ENCODE data around the gene CCDC149. TPM values are rescaled to one million over a fixed set of nuclear protein-coding genes. Genes with fewer than 3 reads are reported as not detected.

CCDC149 gene
- total RNA-seq, 1 donor, result 12.3 TPM

GRCh38 chr4:24768604-24769003, 144.2 kb downstream of the CCDC149 start:
- H3K4me3 ChIP-seq (ENCODE audit: insufficient read depth, low read length), result no peak overlapping the region
- no peak for TF ChIP-seq CTCF (IDR thresholded peaks at IDR 0.05; ENCODE audit: extremely low read depth, low read depth, low read length)
- peaks cover 26% of the 10 kb centered on the region for H3K4me1 ChIP-seq (ENCODE audit: insufficient read depth, low read length)
- no peak overlapping the region for H2AFZ ChIP-seq (ENCODE audit: low read length)
- H3K79me2 ChIP-seq (ENCODE audit: insufficient read depth, low read length), result no peaks in the 10 kb centered on the region
- H4K20me1 ChIP-seq (ENCODE audit: insufficient read depth, low read length), result no peaks in the 10 kb centered on the region
- no peak overlapping the region for H3K27ac ChIP-seq (ENCODE audit: low read depth, low read length)
- no peaks in the 10 kb centered on the region for H3K27me3 ChIP-seq (ENCODE audit: insufficient read depth, low read length)
- H3K36me3 ChIP-seq (ENCODE audit: insufficient read depth, low read length), result no peaks in the 10 kb centered on the region
- DNase-seq (ENCODE audit: insufficient read length, low spot score, missing footprints), result no peak
- no peaks in the 10 kb centered on the region for H3K9me3 ChIP-seq (ENCODE audit: low read depth, low read length)
- no peak overlapping the region for H3K4me2 ChIP-seq (ENCODE audit: insufficient read depth, low read length)

- Histone ChIP-seq H3K27ac (ENCODE audit: low read depth, low read length) (no peak overlapping the region), H4K20me1 (ENCODE audit: insufficient read depth, low read length) (no peaks in the 10 kb centered on the region), H3K79me2 (ENCODE audit: insufficient read depth, low read length) (no peaks in the 10 kb centered on the region), H3K36me3 (ENCODE audit: insufficient read depth, low read length) (no peaks in the 10 kb centered on the region), H3K4me1 (ENCODE audit: insufficient read depth, low read length) (peaks cover 31% of the 10 kb centered on the region), H3K4me3 (ENCODE audit: insufficient read depth, low read length) (no peak overlapping the region), H3K9me3 (ENCODE audit: low read depth, low read length) (no peaks in the 10 kb centered on the region), H2AFZ (ENCODE audit: low read length) (no peak overlapping the region), H3K27me3 (ENCODE audit: insufficient read depth, low read length) (no peaks in the 10 kb centered on the region), H3K4me2 (ENCODE audit: insufficient read depth, low read length) (no peak overlapping the region)
- TF ChIP-seq CTCF (IDR thresholded peaks at IDR 0.05; ENCODE audit: extremely low read depth, low read depth, low read length), result no peak
- no peak for DNase-seq (ENCODE audit: insufficient read length, low spot score, missing footprints)
Measured at GRCh38 chr4:24768006-24768405, 144.8 kb downstream of the CCDC149 start.

GRCh38 chr4:24765376-24765988, 147.4 kb downstream of the CCDC149 start:
- H2AFZ ChIP-seq (ENCODE audit: low read length), result no peak overlapping the region
- peaks cover 27% of the 10 kb centered on the region for H3K4me1 ChIP-seq (ENCODE audit: insufficient read depth, low read length)
- no peak overlapping the region for H3K4me3 ChIP-seq (ENCODE audit: insufficient read depth, low read length)
- H3K9me3 ChIP-seq (ENCODE audit: low read depth, low read length), result no peaks in the 10 kb centered on the region
- no peaks in the 10 kb centered on the region for H3K36me3 ChIP-seq (ENCODE audit: insufficient read depth, low read length)
- TF ChIP-seq CTCF (IDR thresholded peaks at IDR 0.05; ENCODE audit: extremely low read depth, low read depth, low read length), result no peak
- no peaks in the 10 kb centered on the region for H3K27me3 ChIP-seq (ENCODE audit: insufficient read depth, low read length)
- H3K79me2 ChIP-seq (ENCODE audit: insufficient read depth, low read length), result no peaks in the 10 kb centered on the region
- DNase-seq (ENCODE audit: insufficient read length, low spot score, missing footprints), result peak; percentile 38
- no peak overlapping the region for H3K4me2 ChIP-seq (ENCODE audit: insufficient read depth, low read length)
- no peaks in the 10 kb centered on the region for H4K20me1 ChIP-seq (ENCODE audit: insufficient read depth, low read length)
- no peak overlapping the region for H3K27ac ChIP-seq (ENCODE audit: low read depth, low read length)

- no peak overlapping the region for H3K27ac ChIP-seq (ENCODE audit: low read depth, low read length)
- no peaks in the 10 kb centered on the region for H3K36me3 ChIP-seq (ENCODE audit: insufficient read depth, low read length)
- H3K27me3 ChIP-seq (ENCODE audit: insufficient read depth, low read length), result no peaks in the 10 kb centered on the region
- H3K4me2 ChIP-seq (ENCODE audit: insufficient read depth, low read length), result no peak overlapping the region
- no peaks in the 10 kb centered on the region for H3K79me2 ChIP-seq (ENCODE audit: insufficient read depth, low read length)
- no peaks in the 10 kb centered on the region for H4K20me1 ChIP-seq (ENCODE audit: insufficient read depth, low read length)
- TF ChIP-seq CTCF (IDR thresholded peaks at IDR 0.05; ENCODE audit: extremely low read depth, low read depth, low read length), result no peak
- H2AFZ ChIP-seq (ENCODE audit: low read length), result no peak overlapping the region
- no peak for DNase-seq (ENCODE audit: insufficient read length, low spot score, missing footprints)
- no peaks in the 10 kb centered on the region for H3K9me3 ChIP-seq (ENCODE audit: low read depth, low read length)
- peaks cover 15% of the 10 kb centered on the region for H3K4me1 ChIP-seq (ENCODE audit: insufficient read depth, low read length)
- no peak overlapping the region for H3K4me3 ChIP-seq (ENCODE audit: insufficient read depth, low read length)
Measured at GRCh38 chr4:24764345-24764744, 148.5 kb downstream of the CCDC149 start.

All from osteoblast (primary cell).